Ramos (cell line): ENCODE data around the gene LCK.

ENCODE experiments used
- in situ Hi-C: fragments of 300-500 bp; cut with MboI; formaldehyde crosslinking; loops from one replicate; pipeline ENCODE4 v1.14.3; 2022; ENCODE audit warnings: low sequenced_read_pairs; ENCODE audit not compliant: unreplicated experiment

Gene LCK

GRCh38 chr1:32250893-32251716 lies at the start of gene LCK:
Gene LCK (plus strand): TSS chr1:32251265. CDS start chr1:32274330, 23,065 bp downstream.
- in situ Hi-C loops, result no loop called here

- in situ Hi-C loops, result no loop called here
Observed at GRCh38 chr1:32204943-32205361, 46.1 kb upstream of the LCK start.

- in situ Hi-C loops, result no loop called here
Observed at GRCh38 chr1:32205401-32206370, 45.4 kb upstream of the LCK start, which contains the start of gene IQCC. Gene IQCC (plus strand): TSS chr1:32205671. CDS start chr1:32205682, 11 bp downstream.

- in situ Hi-C loops, result no loop called here
Observed at GRCh38 chr1:32208469-32208868, 42.6 kb upstream of the LCK start.

GRCh38 chr1:32208891-32209328 lies 42.2 kb upstream of the LCK start, which contains the start of gene DCDC2B:
Gene DCDC2B (plus strand): TSS chr1:32209089. CDS start chr1:32209094, 5 bp downstream.
- in situ Hi-C loops, result no loop called here

- in situ Hi-C loops, result loop anchor here (5.0 to 10.0 kb wide), 2 partner anchors 109 to 196 kb away; no protein-coding TSS in a partner anchor
Observed at GRCh38 chr1:32215629-32216480, 35.2 kb upstream of the LCK start.

- in situ Hi-C loops, result loop anchor here (5.0 to 10.0 kb wide), 2 partner anchors 108 to 196 kb away; no protein-coding TSS in a partner anchor
Observed at GRCh38 chr1:32216566-32216965, 34.5 kb upstream of the LCK start.

- in situ Hi-C loops, result loop anchor here (5.0 to 10.0 kb wide), 2 partner anchors 106 to 193 kb away; no protein-coding TSS in a partner anchor
Observed at GRCh38 chr1:32219022-32219421, 32.0 kb upstream of the LCK start.

GRCh38 chr1:32220746-32221580 lies 30.1 kb upstream of the LCK start:
- in situ Hi-C loops, result no loop called here

GRCh38 chr1:32221581-32221979 lies 29.5 kb upstream of the LCK start:
- in situ Hi-C loops, result no loop called here

- in situ Hi-C loops, result no loop called here
Observed at GRCh38 chr1:32221980-32222755, 28.9 kb upstream of the LCK start, which contains the start of the genes EIF3I and TMEM234. Gene EIF3I (plus strand): TSS chr1:32222407. CDS start chr1:32222442, 35 bp downstream. Gene TMEM234 (minus strand): TSS chr1:32222353. CDS start chr1:32222322, 31 bp downstream.

- in situ Hi-C loops, result no loop called here
Observed at GRCh38 chr1:32223683-32224082, 27.4 kb upstream of the LCK start.

- in situ Hi-C loops, result no loop called here
Observed at GRCh38 chr1:32224285-32224684, 26.8 kb upstream of the LCK start.

- in situ Hi-C loops, result no loop called here
Observed at GRCh38 chr1:32228771-32229170, 22.3 kb upstream of the LCK start.

GRCh38 chr1:32231843-32232432 lies 19.1 kb upstream of the LCK start:
- in situ Hi-C loops, result no loop called here

- in situ Hi-C loops, result no loop called here
Observed at GRCh38 chr1:32232558-32233304, 18.3 kb upstream of the LCK start.

- in situ Hi-C loops, result no loop called here
Observed at GRCh38 chr1:32234792-32235191, 16.3 kb upstream of the LCK start.
